ENCODE measurements around the gene ADAMTSL5. TPM values are rescaled to one million over a fixed set of nuclear protein-coding genes. Genes with fewer than 3 reads are reported as not detected.

Gene ADAMTSL5
- total RNA-seq, 3 donors from 2014 or later = 5.8 to 9.7 (median 6.8) TPM

GRCh38 chr19:1490311-1491113, 22.3 kb downstream of the ADAMTSL5 start, which contains the start of gene PCSK4:
TSS of gene PCSK4 (minus strand) at chr19:1490350. CDS start at chr19:1490346, 4 bp downstream.
- H3K27me3 Mint-ChIP-seq (ENCODE audit: low read depth) = no peaks in the 10 kb centered on the region
- DNase-seq (peak; percentile 98), ATAC-seq (peak; percentile 90 to 91)
- peak within 1 kb of the TSS; percentile 84 for H3K4me3 Mint-ChIP-seq
- H3K36me3 Mint-ChIP-seq (ENCODE audit: insufficient read depth) = no peaks in the 10 kb centered on the region
- H3K9me3 Mint-ChIP-seq = no peaks in the 10 kb centered on the region
- peaks cover 12% of the 10 kb centered on the region for H3K4me1 Mint-ChIP-seq (ENCODE audit: low read depth)

GRCh38 chr19:1489463-1490310, 23.1 kb downstream of the ADAMTSL5 start:
- H3K36me3 Mint-ChIP-seq (ENCODE audit: insufficient read depth) = no peaks in the 10 kb centered on the region
- H3K9me3 Mint-ChIP-seq = no peaks in the 10 kb centered on the region
- ATAC-seq (no peak), DNase-seq (no peak)
- H3K27me3 Mint-ChIP-seq (ENCODE audit: low read depth) = no peaks in the 10 kb centered on the region
- peak overlapping the region; percentile 37 for H3K4me3 Mint-ChIP-seq
- peaks cover 12% of the 10 kb centered on the region for H3K4me1 Mint-ChIP-seq (ENCODE audit: low read depth)

- ATAC-seq (no peak), DNase-seq (no peak)
- Mint-ChIP-seq H3K4me3 (no peak overlapping the region), H3K9me3 (no peaks in the 10 kb centered on the region), H3K36me3 (ENCODE audit: insufficient read depth) (no peaks in the 10 kb centered on the region), H3K27me3 (ENCODE audit: low read depth) (no peaks in the 10 kb centered on the region), H3K4me1 (ENCODE audit: low read depth) (peaks cover 12% of the 10 kb centered on the region)
Observed at GRCh38 chr19:1488282-1488601, 24.6 kb downstream of the ADAMTSL5 start.

GRCh38 chr19:1487576-1488281, 25.1 kb downstream of the ADAMTSL5 start:
- DNase-seq = no peak
- Mint-ChIP-seq H3K27me3 (ENCODE audit: low read depth) (no peaks in the 10 kb centered on the region), H3K36me3 (ENCODE audit: insufficient read depth) (no peaks in the 10 kb centered on the region), H3K4me3 (no peak overlapping the region), H3K9me3 (no peaks in the 10 kb centered on the region), H3K4me1 (ENCODE audit: low read depth) (peaks cover 12% of the 10 kb centered on the region)
- ATAC-seq = no peak

GRCh38 chr19:1486720-1487575, 25.9 kb downstream of the ADAMTSL5 start:
- Mint-ChIP-seq H3K4me3 (no peak overlapping the region), H3K9me3 (no peaks in the 10 kb centered on the region)

GRCh38 chr19:1483979-1484428, 28.8 kb downstream of the ADAMTSL5 start:
- H3K27me3 Mint-ChIP-seq (ENCODE audit: low read depth) = no peaks in the 10 kb centered on the region
- ATAC-seq (no peak), DNase-seq (no peak)
- H3K4me3 Mint-ChIP-seq = no peak overlapping the region
- no peaks in the 10 kb centered on the region for H3K9me3 Mint-ChIP-seq
- peaks cover 5% of the 10 kb centered on the region for H3K4me1 Mint-ChIP-seq (ENCODE audit: low read depth)
- no peaks in the 10 kb centered on the region for H3K36me3 Mint-ChIP-seq (ENCODE audit: insufficient read depth)

More at GRCh38 chr19:1486720-1487575, 25.9 kb downstream of the ADAMTSL5 start:
- no peak for ATAC-seq
- H3K27me3 Mint-ChIP-seq (ENCODE audit: low read depth) = no peaks in the 10 kb centered on the region
- H3K36me3 Mint-ChIP-seq (ENCODE audit: insufficient read depth) = no peaks in the 10 kb centered on the region
- DNase-seq = no peak
- peaks cover 11% of the 10 kb centered on the region for H3K4me1 Mint-ChIP-seq (ENCODE audit: low read depth)

GRCh38 chr19:1483131-1483978, 29.5 kb downstream of the ADAMTSL5 start:
- Mint-ChIP-seq H3K9me3 (no peaks in the 10 kb centered on the region), H3K4me1 (ENCODE audit: low read depth) (peaks cover 5% of the 10 kb centered on the region), H3K4me3 (no peak overlapping the region), H3K36me3 (ENCODE audit: insufficient read depth) (no peaks in the 10 kb centered on the region), H3K27me3 (ENCODE audit: low read depth) (no peaks in the 10 kb centered on the region)
- DNase-seq = no peak
- ATAC-seq = no peak

GRCh38 chr19:1482361-1483130, 30.3 kb downstream of the ADAMTSL5 start:
- peaks cover under 1% of the 10 kb centered on the region for H3K36me3 Mint-ChIP-seq (ENCODE audit: insufficient read depth)
- no peaks in the 10 kb centered on the region for H3K27me3 Mint-ChIP-seq (ENCODE audit: low read depth)
- H3K4me1 Mint-ChIP-seq (ENCODE audit: low read depth) = peaks cover 6% of the 10 kb centered on the region
- no peaks in the 10 kb centered on the region for H3K9me3 Mint-ChIP-seq
- DNase-seq = no peak
- ATAC-seq = no peak
- H3K4me3 Mint-ChIP-seq = no peak overlapping the region

GRCh38 chr19:1481893-1482360, 30.9 kb downstream of the ADAMTSL5 start:
- Mint-ChIP-seq H3K36me3 (ENCODE audit: insufficient read depth) (peaks cover 2% of the 10 kb centered on the region), H3K4me1 (ENCODE audit: low read depth) (peaks cover 10% of the 10 kb centered on the region), H3K4me3 (no peak overlapping the region), H3K27me3 (ENCODE audit: low read depth) (no peaks in the 10 kb centered on the region), H3K9me3 (no peaks in the 10 kb centered on the region)
- DNase-seq = no peak
- no peak for ATAC-seq

- Mint-ChIP-seq H3K9me3 (no peaks in the 10 kb centered on the region), H3K36me3 (ENCODE audit: insufficient read depth) (peaks cover 2% of the 10 kb centered on the region), H3K4me1 (ENCODE audit: low read depth) (peaks cover 10% of the 10 kb centered on the region), H3K4me3 (no peak overlapping the region), H3K27me3 (ENCODE audit: low read depth) (no peaks in the 10 kb centered on the region)
- ATAC-seq (no peak), DNase-seq (no peak)
Observed at GRCh38 chr19:1481224-1481892, 31.5 kb downstream of the ADAMTSL5 start.

GRCh38 chr19:1478934-1479707, 33.7 kb downstream of the ADAMTSL5 start, which contains the start of gene C19orf25:
TSS of gene C19orf25 (minus strand) at chr19:1479215. CDS start at chr19:1478903, 312 bp downstream.
- Mint-ChIP-seq H3K27me3 (ENCODE audit: low read depth) (no peaks in the 10 kb centered on the region), H3K9me3 (no peaks in the 10 kb centered on the region), H3K4me1 (ENCODE audit: low read depth) (peaks cover 12% of the 10 kb centered on the region), H3K4me3 (peak within 1 kb of the TSS; percentile 96), H3K36me3 (ENCODE audit: insufficient read depth) (peaks cover 2% of the 10 kb centered on the region)
- DNase-seq (peak; percentile 89), ATAC-seq (peak; percentile 97 to 99)

Data from activated T-cell treated with anti-CD3 and anti-CD28 coated beads, Interleukin-2, amount 50 U/mL, for 4 hours (primary cell).